Activated CD8-positive, alpha-beta memory T cell treated with anti-CD3 and anti-CD28 coated beads, Interleukin-2, amount 10 ng/mL, durations not matched to agents 7 days and 5 days (primary cell): ENCODE results near the gene PTPRN2. TPM values are rescaled to one million over a fixed set of nuclear protein-coding genes. Genes with fewer than 3 reads are reported as not detected.
"Not testable (repeated sequence)": the region's sequence is repeated elsewhere in the genome, so short reads cannot be mapped to it uniquely, and the experiment has no call there.

ENCODE experiments used
- ATAC-seq: fragments of 150-1000 bp; cut with Tn5 transposase; one replicate; pipeline ENCODE4 v1.10.0; 2021; ENCODE audit warnings: moderate library complexity
- CTCF ChIA-PET: fragments of 350-600 bp; sonication (Branson Sonifier 250); formaldehyde crosslinking; loops from one replicate; lab custom pipeline; 2021; ENCODE audit warnings: antibody characterized with exemption; lab: Charles Lee
- DNase-seq: peaks from one replicate; pipeline ENCODE4 v3.0.0-alpha.2; 2020
- H3K27ac Mint-ChIP-seq: one replicate; pipeline ENCODE4 v1.8.0; 2021; ENCODE audit warnings: mild to moderate bottlenecking, mixed read lengths
- H3K27me3 Mint-ChIP-seq: one replicate; pipeline ENCODE4 v1.8.0; 2021; ENCODE audit warnings: mixed read lengths
- H3K36me3 Mint-ChIP-seq: one replicate; pipeline ENCODE4 v1.8.0; 2021; ENCODE audit warnings: mild to moderate bottlenecking, mixed read lengths
- H3K4me1 Mint-ChIP-seq: one replicate; pipeline ENCODE4 v1.8.0; 2021; ENCODE audit warnings: mixed read lengths
- H3K4me3 Mint-ChIP-seq: one replicate; pipeline ENCODE4 v1.8.0; 2021; ENCODE audit warnings: mild to moderate bottlenecking, moderate library complexity, mixed read lengths
- H3K9me3 Mint-ChIP-seq: one replicate; pipeline ENCODE4 v1.8.0; 2022; ENCODE audit warnings: low read depth, mixed read lengths
- total RNA-seq, 2 experiments: library from RNA; stranded (reverse); gene quantifications; one replicate each; pipeline ENCODE4 v1.2.3, GENCODE V29; 2021

PTPRN2 gene
- total RNA-seq, 2 experiments from 2014 or later, result 3.2 to 5.7 TPM

- DNase-seq (no peak), ATAC-seq (no peak)
- H3K9me3 Mint-ChIP-seq, result peaks cover 6% of the 10 kb centered on the region
- H3K36me3 Mint-ChIP-seq, result no peaks in the 10 kb centered on the region
- H3K4me3 Mint-ChIP-seq, result no peak overlapping the region
- H3K4me1 Mint-ChIP-seq, result no peaks in the 10 kb centered on the region
- H3K27ac Mint-ChIP-seq, result no peak overlapping the region
- H3K27me3 Mint-ChIP-seq, result no peaks in the 10 kb centered on the region
- CTCF ChIA-PET, result no interaction called here
Observed at GRCh38 chr7:158150234-158150633, 437.4 kb downstream of the PTPRN2 start.

DNA sequence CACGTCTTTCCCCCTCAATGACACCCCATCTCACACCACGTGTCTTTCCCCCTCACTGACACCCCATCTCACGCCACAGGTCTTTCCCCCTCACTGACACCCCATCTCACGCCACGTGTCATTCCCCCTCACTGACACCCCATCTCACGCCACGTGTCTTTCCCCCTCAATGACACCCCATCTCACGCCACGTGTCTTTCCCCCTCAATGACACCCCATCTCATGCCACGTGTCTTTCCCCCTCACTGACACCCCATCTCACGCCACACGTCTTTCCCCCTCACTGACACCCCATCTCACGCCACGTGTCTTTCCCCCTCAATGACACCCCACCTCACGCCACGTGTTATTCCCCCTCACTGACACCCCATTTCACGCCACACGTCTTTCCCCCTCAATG lies 440.2 kb downstream of the PTPRN2 start:
- H3K27ac Mint-ChIP-seq, H3K4me1 Mint-ChIP-seq, H3K27me3 Mint-ChIP-seq, ATAC-seq, H3K36me3 Mint-ChIP-seq, CTCF ChIA-PET, H3K4me3 Mint-ChIP-seq, DNase-seq, H3K9me3 Mint-ChIP-seq: not testable (repeated sequence)

DNA sequence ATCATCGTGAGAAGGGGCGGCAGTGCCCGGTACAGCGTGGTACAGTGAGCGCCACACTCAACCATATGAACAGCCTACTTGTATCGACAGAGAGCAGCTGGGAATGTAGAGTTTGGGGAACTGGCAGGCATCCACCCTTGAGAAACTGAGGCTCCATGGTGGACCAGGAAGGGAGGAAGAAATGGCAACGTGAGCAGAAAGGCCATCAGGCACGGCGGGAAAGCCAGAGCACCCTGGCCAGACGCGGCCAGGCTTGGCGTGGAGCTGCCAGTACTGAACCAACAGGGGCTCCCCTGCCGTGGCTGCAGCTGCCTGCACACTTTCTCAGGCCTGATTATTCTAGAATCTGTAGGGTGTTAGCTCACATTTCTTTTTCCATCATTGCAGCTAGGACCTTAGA lies 442.3 kb downstream of the PTPRN2 start:
- Mint-ChIP-seq H3K4me3 (no peak overlapping the region), H3K4me1 (no peaks in the 10 kb centered on the region), H3K27me3 (no peaks in the 10 kb centered on the region), H3K27ac (no peak overlapping the region), H3K9me3 (peaks cover 8% of the 10 kb centered on the region), H3K36me3 (no peaks in the 10 kb centered on the region)
- CTCF ChIA-PET, result no interaction called here
- no peak for DNase-seq
- no peak for ATAC-seq

- no peaks in the 10 kb centered on the region for H3K4me1 Mint-ChIP-seq
- no peak for ATAC-seq
Observed at GRCh38 chr7:158143196-158144120, 444.2 kb downstream of the PTPRN2 start.

DNA sequence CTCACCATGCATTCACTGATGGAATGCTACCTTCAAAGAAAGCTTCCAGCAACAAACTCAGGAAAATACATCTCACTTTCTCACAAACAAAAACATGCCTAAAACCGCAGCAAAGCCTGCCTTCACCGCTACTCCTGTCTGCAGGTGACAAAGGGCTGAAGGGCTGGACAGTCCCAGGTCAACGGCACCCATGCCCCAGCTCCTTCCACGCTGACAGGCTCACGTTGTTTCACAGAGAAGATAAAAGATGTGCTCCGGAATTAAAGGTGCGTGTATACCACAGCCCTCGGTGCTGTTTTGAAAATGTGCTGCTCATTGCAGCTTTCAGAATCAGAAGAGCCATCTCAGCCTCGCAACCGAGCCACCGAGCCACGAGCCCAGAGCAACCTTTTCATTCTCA lies 445.0 kb downstream of the PTPRN2 start:
- H3K27me3 Mint-ChIP-seq, result no peaks in the 10 kb centered on the region
- H3K9me3 Mint-ChIP-seq, result peaks cover 10% of the 10 kb centered on the region
- DNase-seq (no peak), ATAC-seq (no peak)
- CTCF ChIA-PET, result no interaction called here
- H3K4me3 Mint-ChIP-seq, result no peak overlapping the region
- no peak overlapping the region for H3K27ac Mint-ChIP-seq
- no peaks in the 10 kb centered on the region for H3K36me3 Mint-ChIP-seq
- H3K4me1 Mint-ChIP-seq, result no peaks in the 10 kb centered on the region

More at GRCh38 chr7:158143196-158144120, 444.2 kb downstream of the PTPRN2 start:
- CTCF ChIA-PET, result no interaction called here
- no peak overlapping the region for H3K27ac Mint-ChIP-seq
- H3K27me3 Mint-ChIP-seq, result no peaks in the 10 kb centered on the region
- H3K9me3 Mint-ChIP-seq, result peaks cover 10% of the 10 kb centered on the region
- no peak for DNase-seq
- no peak overlapping the region for H3K4me3 Mint-ChIP-seq
- H3K36me3 Mint-ChIP-seq, result no peaks in the 10 kb centered on the region

GRCh38 chr7:158141806-158142518 lies 445.7 kb downstream of the PTPRN2 start:
- Mint-ChIP-seq H3K36me3 (no peaks in the 10 kb centered on the region), H3K4me1 (no peaks in the 10 kb centered on the region)
- CTCF ChIA-PET, result no interaction called here

GRCh38 chr7:158141221-158141582 lies 446.4 kb downstream of the PTPRN2 start:
- DNase-seq (no peak), ATAC-seq (no peak)
- Mint-ChIP-seq H3K27me3 (no peaks in the 10 kb centered on the region), H3K36me3 (no peaks in the 10 kb centered on the region), H3K4me1 (no peaks in the 10 kb centered on the region), H3K27ac (no peak overlapping the region), H3K9me3 (peaks cover 8% of the 10 kb centered on the region), H3K4me3 (no peak overlapping the region)
- CTCF ChIA-PET, result no interaction called here

More at GRCh38 chr7:158141806-158142518, 445.7 kb downstream of the PTPRN2 start:
- peaks cover 10% of the 10 kb centered on the region for H3K9me3 Mint-ChIP-seq
- ATAC-seq (no peak), DNase-seq (no peak)
- no peak overlapping the region for H3K4me3 Mint-ChIP-seq
- no peaks in the 10 kb centered on the region for H3K27me3 Mint-ChIP-seq
- H3K27ac Mint-ChIP-seq, result no peak overlapping the region

GRCh38 chr7:158140538-158141220 lies 446.9 kb downstream of the PTPRN2 start:
- no peaks in the 10 kb centered on the region for H3K27me3 Mint-ChIP-seq
- H3K9me3 Mint-ChIP-seq, result peaks cover 8% of the 10 kb centered on the region
- no peaks in the 10 kb centered on the region for H3K36me3 Mint-ChIP-seq
- ATAC-seq, result no peak
- no peak overlapping the region for H3K4me3 Mint-ChIP-seq
- CTCF ChIA-PET, result no interaction called here
- no peak overlapping the region for H3K27ac Mint-ChIP-seq
- no peak for DNase-seq
- H3K4me1 Mint-ChIP-seq, result no peaks in the 10 kb centered on the region

DNA sequence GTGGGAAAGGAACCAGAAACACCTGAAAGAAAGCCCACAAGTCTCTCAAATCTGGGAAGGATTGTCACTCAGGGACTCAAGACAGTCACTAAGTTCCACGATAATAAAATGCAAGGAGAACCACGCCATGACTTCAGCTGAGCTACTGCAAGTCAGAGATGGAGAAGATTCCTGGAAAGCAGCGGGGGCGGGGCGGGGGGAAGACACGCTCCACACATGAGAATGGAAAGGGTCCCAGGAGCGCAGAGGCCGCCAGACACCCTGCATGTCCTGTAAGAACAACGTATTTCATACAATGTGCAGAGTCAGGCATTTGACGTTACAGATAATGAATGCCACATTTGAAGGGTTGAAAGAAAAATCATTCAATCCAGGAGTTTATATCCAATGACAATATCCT lies 448.1 kb downstream of the PTPRN2 start:
- Mint-ChIP-seq H3K27ac (no peak overlapping the region), H3K36me3 (no peaks in the 10 kb centered on the region), H3K4me1 (no peaks in the 10 kb centered on the region), H3K27me3 (no peaks in the 10 kb centered on the region), H3K4me3 (no peak overlapping the region), H3K9me3 (peaks cover 6% of the 10 kb centered on the region)
- DNase-seq (no peak), ATAC-seq (no peak)
- CTCF ChIA-PET, result no interaction called here

GRCh38 chr7:158138329-158138597 lies 449.4 kb downstream of the PTPRN2 start:
- no peak for ATAC-seq
- Mint-ChIP-seq H3K4me3 (no peak overlapping the region), H3K27me3 (no peaks in the 10 kb centered on the region), H3K27ac (no peak overlapping the region), H3K4me1 (no peaks in the 10 kb centered on the region), H3K9me3 (peaks cover 6% of the 10 kb centered on the region), H3K36me3 (no peaks in the 10 kb centered on the region)
- CTCF ChIA-PET, result no interaction called here
- DNase-seq, result no peak

DNA sequence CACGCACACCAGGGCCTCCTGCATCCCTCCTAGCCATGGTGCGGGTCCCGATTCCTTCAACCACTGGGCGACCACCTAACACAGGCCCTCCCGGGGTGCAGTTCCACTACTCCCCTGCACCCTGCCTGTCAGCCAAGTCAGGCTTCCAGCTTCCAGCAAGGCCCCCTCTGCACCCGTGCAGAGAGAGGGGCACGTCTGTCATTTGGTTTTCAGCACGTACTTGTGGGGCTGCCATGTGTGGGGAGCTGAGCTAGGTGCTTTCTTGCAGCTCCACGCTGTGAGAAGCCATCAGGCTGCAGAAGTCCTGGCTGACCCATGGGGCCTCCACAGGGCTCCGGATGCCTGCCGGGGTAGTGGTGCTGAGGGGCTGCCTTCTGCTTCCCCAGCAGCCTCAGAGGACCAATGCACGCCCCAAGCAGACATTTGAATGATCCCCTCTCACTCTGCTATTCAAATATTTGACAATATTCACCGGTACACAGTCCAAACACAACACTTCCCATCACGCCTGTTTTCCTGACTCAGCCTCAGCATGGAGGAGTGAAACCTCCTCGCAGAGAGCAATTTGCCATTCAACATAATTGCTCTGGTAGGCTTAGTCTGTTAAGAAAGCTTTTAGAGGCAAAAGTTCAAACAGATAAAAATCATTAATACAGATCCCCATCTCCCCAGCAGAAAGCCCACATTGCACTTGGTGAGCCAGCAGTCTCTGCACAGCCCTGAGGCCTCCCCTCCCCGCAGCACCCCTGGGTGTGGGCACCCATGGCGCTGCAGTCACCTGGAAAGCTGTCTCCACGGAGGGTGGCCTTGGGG lies 449.9 kb downstream of the PTPRN2 start:
- no peak overlapping the region for H3K4me3 Mint-ChIP-seq
- no peak overlapping the region for H3K27ac Mint-ChIP-seq
- ATAC-seq (no peak), DNase-seq (no peak)
- H3K9me3 Mint-ChIP-seq, result peaks cover 3% of the 10 kb centered on the region
- H3K27me3 Mint-ChIP-seq, result no peaks in the 10 kb centered on the region
- no peaks in the 10 kb centered on the region for H3K36me3 Mint-ChIP-seq
- no peaks in the 10 kb centered on the region for H3K4me1 Mint-ChIP-seq
- CTCF ChIA-PET, result no interaction called here

- CTCF ChIA-PET, result no interaction called here
- Mint-ChIP-seq H3K36me3 (no peaks in the 10 kb centered on the region), H3K27ac (no peak overlapping the region), H3K4me3 (no peak overlapping the region), H3K9me3 (peaks cover 3% of the 10 kb centered on the region), H3K27me3 (no peaks in the 10 kb centered on the region), H3K4me1 (no peaks in the 10 kb centered on the region)
- no peak for DNase-seq
- no peak for ATAC-seq
Observed at GRCh38 chr7:158135931-158136330, 451.7 kb downstream of the PTPRN2 start.

DNA sequence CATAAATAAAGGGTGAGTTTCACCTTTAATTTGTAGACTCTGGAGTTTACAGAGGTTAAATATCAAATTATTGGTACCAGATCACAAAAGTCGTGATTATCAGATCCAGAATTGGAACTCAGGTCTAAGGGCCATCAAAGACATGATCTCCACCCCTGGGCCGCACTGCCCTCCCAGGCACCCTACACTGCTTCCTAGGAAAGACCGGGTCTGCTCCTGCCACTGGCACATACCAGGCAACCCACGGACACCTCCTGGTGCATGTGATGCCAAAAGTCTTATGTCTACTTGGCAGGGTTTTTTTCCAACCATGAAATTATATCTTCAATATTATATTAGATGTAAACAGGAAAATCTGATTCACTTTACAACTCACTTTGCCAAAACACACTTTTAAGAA lies 452.8 kb downstream of the PTPRN2 start:
- ATAC-seq (no peak), DNase-seq (no peak)
- no peak overlapping the region for H3K4me3 Mint-ChIP-seq
- CTCF ChIA-PET, result no interaction called here
- H3K36me3 Mint-ChIP-seq, result no peaks in the 10 kb centered on the region
- no peaks in the 10 kb centered on the region for H3K4me1 Mint-ChIP-seq
- no peaks in the 10 kb centered on the region for H3K9me3 Mint-ChIP-seq
- H3K27ac Mint-ChIP-seq, result no peak overlapping the region
- H3K27me3 Mint-ChIP-seq, result no peaks in the 10 kb centered on the region
